ENCODE data around the gene ODAD3. TPM values are rescaled to one million over a fixed set of nuclear protein-coding genes. Genes with fewer than 3 reads are reported as not detected.

Gene ODAD3
- total RNA-seq, 1 donor from 2014 or later, result 0.15 TPM

- H3K9me3 Mint-ChIP-seq (ENCODE audit: low read depth), result no peaks in the 10 kb centered on the region
- no peaks in the 10 kb centered on the region for H3K27me3 Mint-ChIP-seq (ENCODE audit: low read depth)
- H3K36me3 Mint-ChIP-seq (ENCODE audit: low read depth), result no peaks in the 10 kb centered on the region
- peak overlapping the region; percentile 8 for H3K27ac Mint-ChIP-seq (ENCODE audit: unreplicated experiment)
- DNase-seq (ENCODE audit: low spot score), result no peak
- H3K4me1 Mint-ChIP-seq (ENCODE audit: low read depth), result peaks cover 28% of the 10 kb centered on the region
- H3K4me3 Mint-ChIP-seq (ENCODE audit: unreplicated experiment), result no peak overlapping the region
- TF ChIP-seq CTCF (IDR thresholded peaks at IDR 0.05), result no peak
Measured at GRCh38 chr19:11373885-11374432, 61.0 kb downstream of the ODAD3 start.

GRCh38 chr19:11373166-11373884, 61.6 kb downstream of the ODAD3 start:
- Mint-ChIP-seq H3K4me3 (ENCODE audit: unreplicated experiment) (no peak overlapping the region), H3K27ac (ENCODE audit: unreplicated experiment) (no peak overlapping the region), H3K27me3 (ENCODE audit: low read depth) (no peaks in the 10 kb centered on the region), H3K36me3 (ENCODE audit: low read depth) (no peaks in the 10 kb centered on the region), H3K4me1 (ENCODE audit: low read depth) (peaks cover 22% of the 10 kb centered on the region), H3K9me3 (ENCODE audit: low read depth) (no peaks in the 10 kb centered on the region)
- DNase-seq (ENCODE audit: low spot score), result no peak
- no peak for TF ChIP-seq CTCF (IDR thresholded peaks at IDR 0.05)

- H3K27ac Mint-ChIP-seq (ENCODE audit: unreplicated experiment), result no peak overlapping the region
- no peak overlapping the region for H3K4me3 Mint-ChIP-seq (ENCODE audit: unreplicated experiment)
- TF ChIP-seq CTCF (IDR thresholded peaks at IDR 0.05), result no peak
- no peaks in the 10 kb centered on the region for H3K36me3 Mint-ChIP-seq (ENCODE audit: low read depth)
- DNase-seq (ENCODE audit: low spot score), result no peak
- peaks cover 3% of the 10 kb centered on the region for H3K4me1 Mint-ChIP-seq (ENCODE audit: low read depth)
- H3K9me3 Mint-ChIP-seq (ENCODE audit: low read depth), result no peaks in the 10 kb centered on the region
- H3K27me3 Mint-ChIP-seq (ENCODE audit: low read depth), result no peaks in the 10 kb centered on the region
Measured at GRCh38 chr19:11370744-11371143, 64.2 kb downstream of the ODAD3 start.

Other genes starting within 250 kb of the ODAD3 start
- gene KANK2, start 237.6 kb downstream of the ODAD3 start, total RNA-seq, result 238 to 345 TPM (median 243 TPM) in 3 replicates
- gene ANGPTL8, start 195.5 kb downstream of the ODAD3 start, total RNA-seq, result not detected in 3 replicates
- gene DOCK6, start 172.6 kb downstream of the ODAD3 start, total RNA-seq, result 40.7 to 46.0 TPM (median 44.4 TPM) in 3 replicates
- not detected in 3 replicates for gene TSPAN16, start 139.0 kb downstream of the ODAD3 start, total RNA-seq
- 2.1 to 8.9 TPM (median 8.1 TPM) in 3 replicates for gene RAB3D, start 95.5 kb downstream of the ODAD3 start, total RNA-seq
- gene TMEM205, start 88.9 kb downstream of the ODAD3 start, total RNA-seq, result 35.4 to 49.4 TPM (median 39.2 TPM) in 3 replicates
- 19.8 to 22.4 TPM (median 20.5 TPM) in 3 replicates for gene CCDC159, start 88.6 kb downstream of the ODAD3 start, total RNA-seq
- 67.6 to 74.7 TPM (median 72.3 TPM) in 3 replicates for gene PLPPR2, start 79.7 kb downstream of the ODAD3 start, total RNA-seq
- 1.1 to 1.5 TPM (median 1.4 TPM) in 3 replicates for gene SWSAP1, start 60.5 kb downstream of the ODAD3 start, total RNA-seq
- 1.4 to 2.8 TPM (median 2.6 TPM) in 3 replicates for gene EPOR, start 50.8 kb downstream of the ODAD3 start, total RNA-seq
- 0.70 to 0.97 TPM in 2 of 3 replicates, not detected in the other for gene RGL3, start 15.8 kb downstream of the ODAD3 start, total RNA-seq
- 309 to 330 TPM (median 318 TPM) in 3 replicates for gene PRKCSH, start 514 bp upstream of the ODAD3 start, total RNA-seq
- 0.07 TPM in 1 of 3 replicates, not detected in the others for gene ELAVL3, start 45.9 kb upstream of the ODAD3 start, total RNA-seq
- gene ZNF653, start 70.7 kb upstream of the ODAD3 start, total RNA-seq, result 6.8 to 8.6 TPM (median 8.2 TPM) in 3 replicates
- 20.3 to 27.9 TPM (median 20.5 TPM) in 3 replicates for gene ECSIT, start 94.0 kb upstream of the ODAD3 start, total RNA-seq
- 20.1 to 213 TPM (median 199 TPM) in 3 replicates for gene CNN1, start 103.7 kb upstream of the ODAD3 start, total RNA-seq
- gene ELOF1, start 124.1 kb upstream of the ODAD3 start, total RNA-seq, result 36.2 to 43.8 TPM (median 37.7 TPM) in 3 replicates
- gene ACP5, start 142.5 kb upstream of the ODAD3 start, total RNA-seq, result 0.45 TPM in 1 of 3 replicates, not detected in the others
- gene ZNF627, start 162.4 kb upstream of the ODAD3 start, total RNA-seq, result 13.0 to 14.2 TPM (median 13.6 TPM) in 3 replicates

All from chondrocyte (in vitro differentiated cells).